HCT116 (cell line): Measurements from ENCODE around the gene PODN. TPM values are rescaled to one million over a fixed set of nuclear protein-coding genes. Genes with fewer than 3 reads are reported as not detected.

ENCODE experiments used
- ATAC-seq: fragments of 200-7000 bp; cut with Tn5 transposase; 2 replicates; pipeline ENCODE4 v1.9.1; 2020; ENCODE audit warnings: mild to moderate bottlenecking, moderate library complexity
- BruUV-seq: library from RNA; stranded (reverse); fragments of 400-500 nt; replicated peaks from 2 replicates; lab custom pipeline; 2021; lab: Mats Ljungman, UMichigan
- CTCF ChIA-PET: fragments of 300-600 bp; sonication (Branson Sonifier 250); formaldehyde crosslinking; loops from one replicate; lab custom pipeline; 2021; ENCODE audit warnings: antibody characterized with exemption; lab: Charles Lee
- POLR2A ChIA-PET: fragments of 300-600, 350-600 bp; sonication (Branson Sonifier 250); formaldehyde crosslinking; loops from one replicate; lab custom pipeline; 2021; ENCODE audit warnings: antibody characterized with exemption; lab: Charles Lee
- RAD21 ChIA-PET, 2 experiments: fragments of 300-600 bp; sonication (Branson Sonifier 250); formaldehyde crosslinking; loops; one replicate each; lab custom pipeline; 2023; ENCODE audit warnings: low total read pairs in 2 of 2; ENCODE audit not compliant: uncharacterized antibody in 2 of 2, unreplicated experiment in 2 of 2, low non-redundant PET in 1 of 2; lab: Charles Lee
- DNase-seq: peaks from one replicate; pipeline ENCODE4 v3.0.0-alpha.2; 2010; ENCODE audit warnings: low read depth, low spot score
- H2AFZ ChIP-seq: fragments of 200-600 bp; shearing (Covaris generic), sonication (generic); 2 replicates; pipeline ENCODE4 v1.6.1; 2017; ENCODE audit warnings: low read depth, mixed run types, mixed read lengths, antibody characterized with exemption, low read length; ENCODE audit not compliant: poor library complexity, severe bottlenecking
- H3K27ac ChIP-seq: 2 replicates; pipeline ENCODE4 v1.5.1; 2012; ENCODE audit warnings: low read depth, low read length
- H3K27me3 ChIP-seq: fragments of 200-600 bp; sonication (generic); 2 replicates; pipeline ENCODE4 v1.6.1; 2016; ENCODE audit warnings: mixed run types, low read length, mixed read lengths; ENCODE audit not compliant: insufficient read depth
- H3K36me3 ChIP-seq, 2 experiments: fragments of 200-500 bp in 1 of 2; fragments of 200-600 bp in 1 of 2; sonication (Bioruptor generic) in 1 of 2; sonication (generic) in 1 of 2; 2 replicates each; pipeline versions ENCODE4 v1.5.1 to v1.6.1; 2014 to 2016; ENCODE audit warnings: low read length in 2 of 2, inconsistent platforms in 1 of 2, mixed read lengths in 1 of 2, mixed run types in 1 of 2; ENCODE audit not compliant: insufficient read depth in 2 of 2, control insufficient read depth in 1 of 2
- H3K4me1 ChIP-seq, 2 experiments: fragments of 200-600 bp in 1 of 2; sonication (generic) in 1 of 2; 2 replicates each; pipeline versions ENCODE4 v1.5.1 to v1.6.1; 2012 to 2017; ENCODE audit warnings: low read length in 2 of 2, inconsistent platforms in 1 of 2, mild to moderate bottlenecking in 1 of 2, mixed read lengths in 1 of 2, mixed run types in 1 of 2, moderate library complexity in 1 of 2; ENCODE audit not compliant: insufficient read depth in 2 of 2, control insufficient read depth in 1 of 2
- H3K4me2 ChIP-seq: fragments of 200-600 bp; sonication (generic); 2 replicates; pipeline ENCODE4 v1.6.1; 2017; ENCODE audit warnings: mixed run types, low read length, mixed read lengths
- H3K4me3 ChIP-seq, 2 experiments: fragments of 200-600 bp in 1 of 2; sonication (generic) in 1 of 2; replicated peaks in 1 of 2; 2 replicates each; pipeline ENCODE4 v1.5.1; 2011 to 2016; ENCODE audit warnings: low read length in 2 of 2, control low read depth in 1 of 2, low read depth in 1 of 2, mild to moderate bottlenecking in 1 of 2, mixed read lengths in 1 of 2, mixed run types in 1 of 2
- H3K79me2 ChIP-seq: fragments of 200-600 bp; sonication (generic); 2 replicates; pipeline ENCODE4 v1.6.1; 2017; ENCODE audit warnings: mild to moderate bottlenecking, mixed run types, low read length, moderate library complexity, mixed read lengths; ENCODE audit not compliant: insufficient read depth
- H3K9ac ChIP-seq: fragments of 200-600 bp; sonication (generic); 2 replicates; pipeline ENCODE4 v1.6.1; 2016; ENCODE audit warnings: low read length, mixed read lengths
- H3K9me2 ChIP-seq: fragments of 200-600 bp; sonication (generic), shearing (Covaris generic); 2 replicates; pipeline ENCODE4 v1.6.1; 2017; ENCODE audit warnings: mixed run types, mild to moderate bottlenecking, moderate library complexity; ENCODE audit not compliant: insufficient read depth
- H3K9me3 ChIP-seq, 2 experiments: fragments of 200-500 bp in 1 of 2; fragments of 200-600 bp in 1 of 2; sonication (Bioruptor generic) in 1 of 2; sonication (generic) in 1 of 2; 2 replicates each; pipeline ENCODE4 v1.6.1; 2014 to 2017; ENCODE audit warnings: low read length in 2 of 2, mixed read lengths in 2 of 2, inconsistent platforms in 1 of 2, low read depth in 1 of 2, mild to moderate bottlenecking in 1 of 2, mixed run types in 1 of 2, moderate library complexity in 1 of 2; ENCODE audit not compliant: control insufficient read depth in 1 of 2, insufficient read depth in 1 of 2
- H4K20me1 ChIP-seq: fragments of 200-600 bp; sonication (generic), shearing (Covaris generic); 2 replicates; pipeline ENCODE4 v1.6.1; 2017; ENCODE audit warnings: mixed run types, mild to moderate bottlenecking, moderate library complexity; ENCODE audit not compliant: insufficient read depth
- ATF3 ChIP-seq: IDR thresholded peaks from 2 replicates; pipeline ENCODE4 v1.6.1; 2012
- CEBPB ChIP-seq: IDR thresholded peaks from 2 replicates; pipeline ENCODE4 v1.6.1; 2012; ENCODE audit warnings: low read depth
- EGR1 ChIP-seq: IDR thresholded peaks from 2 replicates; pipeline ENCODE4 v1.6.1; 2012; ENCODE audit warnings: low read depth
- ELF1 ChIP-seq: IDR thresholded peaks from 2 replicates; pipeline ENCODE4 v1.6.1; 2012; ENCODE audit warnings: low read depth, borderline replicate concordance
- EZH2 ChIP-seq: fragments of 200-600 bp; sonication (generic); IDR thresholded peaks from 2 replicates; pipeline ENCODE4 v1.6.1; 2017; ENCODE audit warnings: antibody characterized with exemption, mixed run types
- EZH2phosphoT487 ChIP-seq: fragments of 200-600 bp; IDR thresholded peaks from 2 replicates; pipeline ENCODE4 v1.6.1; 2018; ENCODE audit warnings: antibody characterized with exemption, borderline replicate concordance
- FOSL1 ChIP-seq: IDR thresholded peaks from 2 replicates; pipeline ENCODE4 v1.6.1; 2012; ENCODE audit warnings: low read depth
- POLR2AphosphoS5 ChIP-seq: IDR thresholded peaks from 2 replicates; pipeline ENCODE4 v1.6.1; 2011; ENCODE audit warnings: mild to moderate bottlenecking, low read depth, low read length, moderate library complexity
- SIN3A ChIP-seq: IDR thresholded peaks from 2 replicates; pipeline ENCODE4 v1.6.1; 2012; ENCODE audit warnings: low read depth
- SRF ChIP-seq: IDR thresholded peaks from 2 replicates; pipeline ENCODE4 v1.6.1; 2012; ENCODE audit warnings: low read depth
- TCF7L2 ChIP-seq: IDR thresholded peaks from 2 replicates; pipeline ENCODE4 v1.7.0; 2011; ENCODE audit warnings: borderline replicate concordance, inconsistent platforms; ENCODE audit not compliant: insufficient read depth, insufficient read length; ENCODE audit errors: extremely low read depth
- ZBTB33 ChIP-seq: IDR thresholded peaks from 2 replicates; pipeline ENCODE4 v1.6.1; 2011; ENCODE audit warnings: mild to moderate bottlenecking, low read length, moderate library complexity; ENCODE audit not compliant: insufficient replicate concordance; ENCODE audit errors: extremely low read depth
- ZNF274 ChIP-seq: fragments of 200-500 bp; sonication (Bioruptor generic); IDR thresholded peaks from 2 replicates; pipeline ENCODE4 v1.6.1; 2014; ENCODE audit warnings: mild to moderate bottlenecking, low read depth, low read length, inconsistent platforms
- intact Hi-C: fragments of 100-400 bp; cut with micrococcal nuclease; formaldehyde crosslinking; loops from 2 replicates; pipeline ENCODE4 v1.10.0; 2022
- total RNA-seq: library from RNA; stranded (reverse); gene quantifications from one replicate; pipeline ENCODE4 v1.2.1, GENCODE V29; 2021; ENCODE audit not compliant: unreplicated experiment

Gene PODN
- total RNA-seq, 1 experiment from 2014 or later: 0.22 TPM

DNA sequence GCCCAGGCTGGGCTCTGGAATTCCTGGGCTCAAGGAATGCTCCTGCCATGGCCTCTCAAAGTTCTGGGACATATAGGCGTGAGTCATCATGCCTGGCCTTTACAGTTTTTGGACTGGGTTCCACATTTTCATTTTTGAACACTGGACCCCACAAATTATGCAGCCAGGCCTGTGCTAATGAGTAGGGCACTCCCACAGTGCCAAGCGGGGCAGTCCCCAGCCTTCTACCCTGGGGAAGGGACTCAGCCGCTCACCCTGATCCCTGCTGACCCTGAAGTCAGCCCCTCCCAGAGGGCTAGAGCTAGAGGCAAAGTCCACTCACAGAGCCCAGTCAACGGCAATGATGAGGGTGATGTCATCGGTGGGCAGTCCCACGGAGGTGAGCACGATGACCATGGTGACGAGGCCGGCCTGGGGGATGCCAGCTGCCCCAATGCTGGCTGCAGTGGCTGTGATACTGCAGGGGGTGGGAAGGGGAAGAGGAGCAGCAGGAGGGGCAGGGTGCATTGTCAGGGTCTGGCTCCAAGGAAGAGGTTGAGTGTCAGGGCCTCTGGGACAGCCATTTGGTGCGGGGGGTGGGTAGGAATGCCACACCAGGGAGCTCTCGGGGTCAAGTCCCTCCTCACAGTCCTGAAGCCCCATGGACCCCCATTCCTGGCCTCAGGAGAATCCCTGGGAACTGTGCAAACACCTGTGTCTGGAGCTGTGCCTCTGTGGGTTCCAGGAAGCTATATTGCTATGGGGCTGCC lies 27.6 kb downstream of the PODN start:
- DNase-seq: no peak

More for the DNA sequence above, 27.6 kb downstream of the PODN start:
- Histone ChIP-seq H3K4me1 (peaks cover 0 to 18% of the 10 kb centered on the region in 2 experiments; a peak in 2 of 4 replicates), H3K27me3 (no peaks in the 10 kb centered on the region), H4K20me1 (no peaks in the 10 kb centered on the region), H3K9ac (no peak overlapping the region), H2AFZ (no peak overlapping the region), H3K79me2 (no peaks in the 10 kb centered on the region), H3K9me3 (no peaks in the 10 kb centered on the region), H3K4me3 (no peak overlapping the region), H3K9me2 (no peaks in the 10 kb centered on the region), H3K27ac (no peak overlapping the region), H3K36me3 (no peaks in the 10 kb centered on the region), H3K4me2 (peak overlapping the region; percentile 42; the same call in 1 of the 2 replicates)
- no peak for TF ChIP-seq ELF1
- no peak for TF ChIP-seq POLR2AphosphoS5
- TF ChIP-seq FOSL1: no peak
- TF ChIP-seq EZH2phosphoT487: no peak
- TF ChIP-seq ZBTB33: no peak
- TF ChIP-seq SIN3A: no peak
- no peak for TF ChIP-seq EGR1
- TF ChIP-seq EZH2: no peak
- no peak for TF ChIP-seq ATF3
- TF ChIP-seq SRF: no peak
- TF ChIP-seq ZNF274: no peak
- no peak for TF ChIP-seq CEBPB
- no peak for TF ChIP-seq TCF7L2
- ChIA-PET RAD21 (no interaction called here), CTCF (no interaction called here), POLR2A (no interaction called here)
- intact Hi-C loops: no loop called here
- BruUV-seq: no TSS peak
- ATAC-seq: no peak
